ENCODE results near the gene CEP152. TPM values are rescaled to one million over a fixed set of nuclear protein-coding genes. Genes with fewer than 3 reads are reported as not detected.

Gene CEP152
- total and polyA plus RNA-seq, 2 of the 13 experiments (the other 11 are each of a cell fraction or from before 2014, with no cell fraction given): 1.3 to 14.7 TPM

GRCh38 chr15:48828906-48829305, 18.0 kb upstream of the CEP152 start:
- Histone ChIP-seq H4K20me1 (ENCODE audit: insufficient read depth, low read length) (no peaks in the 10 kb centered on the region), H3K4me3 (replicated peaks in 1 of 3; ENCODE audit: insufficient read depth in 1 of 3, low read depth in 2 of 3, low read length in 3 of 3) (no peak overlapping the region), H3K36me3 (replicated peaks in 1 of 2; ENCODE audit: control insufficient read depth in 1 of 2, insufficient read depth in 2 of 2, low read length in 2 of 2) (no peaks in the 10 kb centered on the region), H3K4me2 (ENCODE audit: low read depth, low read length) (no peak overlapping the region), H3K9me3 (ENCODE audit: low read length) (no peaks in the 10 kb centered on the region; the same call in 1 of the 2 replicates), H3K4me1 (ENCODE audit: insufficient read depth, low read length) (no peaks in the 10 kb centered on the region), H3K27ac (ENCODE audit: extremely low read length, insufficient read depth, low read length) (no peak overlapping the region), H3K79me2 (ENCODE audit: insufficient read depth, low read length) (no peaks in the 10 kb centered on the region), H3K9ac (ENCODE audit: insufficient read depth, low read depth, low read length) (no peak overlapping the region), H3K27me3 (ENCODE audit: control insufficient read depth in 1 of 2, insufficient read depth in 2 of 2, low read length in 2 of 2) (peaks cover 0 to 5% of the 10 kb centered on the region in 2 experiments; a peak in 2 of 5 replicates), H2AFZ (ENCODE audit: low read length) (no peak overlapping the region)
- in situ Hi-C loops (cut with HindIII; ENCODE audit: extremely low pct_ligation_motif_present, low pct_unique_long_range_greater_than_20kb) (loop anchor here (25.0 kb wide), 1 partner anchor 467 kb away; no protein-coding TSS in a partner anchor), intact Hi-C loops (cut with micrococcal nuclease; ENCODE audit: unreplicated experiment) (no loop called here)
- ChIA-PET POLR2A (no interaction called here), CTCF (ENCODE audit: low intra/inter-chr PET ratio, low total read pairs) (no interaction called here)
- FAIRE-seq (no peak), ATAC-seq (no peak), DNase-seq (ENCODE audit: low spot score) (no peak)
- no TSS peak for BruUV-seq (replicated peaks)
- TF ChIP-seq ZKSCAN5 (CRISPR knock-in tag; IDR thresholded peaks at IDR 0.05): no peak
- no peak for TF ChIP-seq SP140L (CRISPR knock-in tag; IDR thresholded peaks at IDR 0.05; ENCODE audit: borderline replicate concordance)
- TF ChIP-seq CENPBD1 (CRISPR knock-in tag; IDR thresholded peaks at IDR 0.05; ENCODE audit: borderline replicate concordance, low read depth): no peak
- no peak for TF ChIP-seq ZNF3 (CRISPR knock-in tag; IDR thresholded peaks at IDR 0.05)
- TF ChIP-seq ZMAT3 (CRISPR knock-in tag; conservative IDR thresholded peaks at IDR 0.05): no peak
- TF ChIP-seq, protein P1, sequence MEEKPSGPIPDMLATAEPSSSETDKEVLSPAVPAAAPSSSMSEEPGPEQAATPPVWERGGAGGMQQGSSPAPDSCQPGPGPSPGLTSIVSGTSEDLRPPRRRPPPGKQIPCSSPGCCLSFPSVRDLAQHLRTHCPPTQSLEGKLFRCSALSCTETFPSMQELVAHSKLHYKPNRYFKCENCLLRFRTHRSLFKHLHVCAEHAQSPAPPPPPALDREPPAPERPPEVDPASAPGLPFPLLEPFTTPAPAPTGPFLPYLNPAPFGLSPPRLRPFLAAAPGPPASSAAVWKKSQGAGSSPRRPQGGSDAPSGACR (CRISPR knock-in tag; IDR thresholded peaks at IDR 0.05): no peak
- TF ChIP-seq NR2C2 (CRISPR knock-in tag; IDR thresholded peaks at IDR 0.05; ENCODE audit: borderline replicate concordance): no peak
- TF ChIP-seq ZNF44 (CRISPR knock-in tag; IDR thresholded peaks at IDR 0.05): no peak
- no peak for TF ChIP-seq THAP7 (CRISPR knock-in tag; IDR thresholded peaks at IDR 0.05)
- TF ChIP-seq ZNF710 (CRISPR knock-in tag; IDR thresholded peaks at IDR 0.05; ENCODE audit: borderline replicate concordance): no peak
- no peak for TF ChIP-seq ZSCAN12 (CRISPR knock-in tag; IDR thresholded peaks at IDR 0.05)
- TF ChIP-seq ZBTB8A (CRISPR knock-in tag; IDR thresholded peaks at IDR 0.05; ENCODE audit: borderline replicate concordance, low read depth): no peak
- no peak for TF ChIP-seq PLRG1 (conservative IDR thresholded peaks at IDR 0.05)
- no peak for TF ChIP-seq ZNF382 (CRISPR knock-in tag; IDR thresholded peaks at IDR 0.05; ENCODE audit: borderline replicate concordance)
- TF ChIP-seq ZNF788 (CRISPR knock-in tag; IDR thresholded peaks at IDR 0.05; ENCODE audit: borderline replicate concordance): no peak
- no peak for TF ChIP-seq JUND (CRISPR knock-in tag; IDR thresholded peaks at IDR 0.05)
- TF ChIP-seq, protein P2, sequence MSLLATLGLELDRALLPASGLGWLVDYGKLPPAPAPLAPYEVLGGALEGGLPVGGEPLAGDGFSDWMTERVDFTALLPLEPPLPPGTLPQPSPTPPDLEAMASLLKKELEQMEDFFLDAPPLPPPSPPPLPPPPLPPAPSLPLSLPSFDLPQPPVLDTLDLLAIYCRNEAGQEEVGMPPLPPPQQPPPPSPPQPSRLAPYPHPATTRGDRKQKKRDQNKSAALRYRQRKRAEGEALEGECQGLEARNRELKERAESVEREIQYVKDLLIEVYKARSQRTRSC (CRISPR knock-in tag; IDR thresholded peaks at IDR 0.05; ENCODE audit: low read depth): no peak
